Body of pancreas (tissue), 4 donors: ENCODE measurements around the gene PTK7. TPM values are rescaled to one million over a fixed set of nuclear protein-coding genes. Genes with fewer than 3 reads are reported as not detected.
"Not testable (repeated sequence)": the region's sequence is repeated elsewhere in the genome, so short reads cannot be mapped to it uniquely, and the experiment has no call there.

Experiments
- ATAC-seq: fragments of 150-250 bp; one replicate; pipeline ENCODE4 v1.9.1; 2016
- DNase-seq, 4 donors: peaks; one replicate each; pipeline ENCODE4 v3.0.0-alpha.2; 2019
- H3K27ac ChIP-seq, 4 donors: fragments of 200-600 bp; sonication (generic); 1 replicate in 3 of 4; 2 replicates in 1 of 4; pipeline versions ENCODE4 v1.5.1 to v1.6.1; 2016 to 2019; ENCODE audit warnings: mild to moderate bottlenecking in 1 of 4, mixed read lengths in 1 of 4, moderate library complexity in 1 of 4
- H3K27me3 ChIP-seq, 2 donors: fragments of 200-600 bp; sonication (generic); one replicate each; pipeline ENCODE4 v1.6.0; 2016; ENCODE audit warnings: mild to moderate bottlenecking in 1 of 2
- H3K36me3 ChIP-seq, 2 donors: fragments of 200-600 bp; sonication (generic); replicated peaks in 1 of 2; 2 replicates each; pipeline ENCODE4 v1.5.1; 2016; ENCODE audit warnings: low read depth in 2 of 2; ENCODE audit not compliant: insufficient read depth in 1 of 2
- H3K4me1 ChIP-seq: fragments of 200-600 bp; sonication (generic); one replicate; pipeline ENCODE4 v1.6.0; 2016
- H3K4me3 ChIP-seq, 2 donors: fragments of 200-600 bp; sonication (generic); 1 replicate in 1 of 2; 2 replicates in 1 of 2; pipeline ENCODE4 v1.5.1; 2016 to 2019
- H3K9me3 ChIP-seq, 3 donors: fragments of 200-600 bp; sonication (generic); 1 replicate in 2 of 3; 2 replicates in 1 of 3; pipeline ENCODE4 v1.5.1; 2016
- POLR2A ChIP-seq, 3 donors: fragments of 450-650 bp; IDR thresholded peaks; one replicate each; pipeline ENCODE4 v1.6.1; 2016; ENCODE audit warnings: antibody characterized with exemption in 3 of 3, mild to moderate bottlenecking in 2 of 3
- WGBS, 2 donors: methylation state at CpG; one replicate each; pipeline ENCODE4 v1.1.5; 2017; 5-methylcytosine and 5-hydroxymethylcytosine counted together
- intact Hi-C: fragments of 100-400 bp; cut with DNase I; formaldehyde crosslinking; loops from one replicate; pipeline ENCODE4 v1.15.1; 2023
- total RNA-seq, 2 donors: library from RNA; depleted of rRNA; stranded (reverse); fragments of >200 nt; gene quantifications; one replicate each; pipeline ENCODE4 v1.1.0, GENCODE V29; 2016
- TF ChIP-seq, protein P1 (sequence below), 7 experiments: fragments of 450-650 bp in 4 of 7; fragments of 200-600 bp in 3 of 7; sonication (generic) in 3 of 7; IDR thresholded peaks; one replicate each; pipeline ENCODE4 v1.5.1; 2016 to 2019; ENCODE audit warnings: antibody characterized with exemption in 7 of 7

PTK7 gene
- total RNA-seq, 2 donors from 2014 or later: 26.4 to 28.0 TPM

DNA sequence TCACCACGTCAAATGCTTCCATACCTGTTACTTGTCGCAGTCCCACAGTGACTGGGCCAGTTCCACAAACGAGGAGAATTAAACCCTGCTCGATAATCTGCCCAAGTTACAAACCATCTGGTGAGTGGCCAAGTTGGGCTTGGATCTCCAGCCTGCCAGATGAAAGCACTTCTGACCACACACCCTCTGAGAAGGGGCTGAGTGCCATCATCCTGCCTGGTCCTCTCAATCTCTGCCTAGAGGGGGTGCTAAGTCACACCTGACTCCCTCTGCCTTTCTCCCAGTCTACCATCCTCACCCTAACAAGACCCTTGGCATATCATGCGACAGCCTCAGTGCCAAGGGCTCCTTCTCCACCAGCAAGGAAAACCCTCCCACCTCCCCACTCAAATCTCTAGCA is 38.9 kb upstream of the PTK7 start:
- TF ChIP-seq, protein P1, sequence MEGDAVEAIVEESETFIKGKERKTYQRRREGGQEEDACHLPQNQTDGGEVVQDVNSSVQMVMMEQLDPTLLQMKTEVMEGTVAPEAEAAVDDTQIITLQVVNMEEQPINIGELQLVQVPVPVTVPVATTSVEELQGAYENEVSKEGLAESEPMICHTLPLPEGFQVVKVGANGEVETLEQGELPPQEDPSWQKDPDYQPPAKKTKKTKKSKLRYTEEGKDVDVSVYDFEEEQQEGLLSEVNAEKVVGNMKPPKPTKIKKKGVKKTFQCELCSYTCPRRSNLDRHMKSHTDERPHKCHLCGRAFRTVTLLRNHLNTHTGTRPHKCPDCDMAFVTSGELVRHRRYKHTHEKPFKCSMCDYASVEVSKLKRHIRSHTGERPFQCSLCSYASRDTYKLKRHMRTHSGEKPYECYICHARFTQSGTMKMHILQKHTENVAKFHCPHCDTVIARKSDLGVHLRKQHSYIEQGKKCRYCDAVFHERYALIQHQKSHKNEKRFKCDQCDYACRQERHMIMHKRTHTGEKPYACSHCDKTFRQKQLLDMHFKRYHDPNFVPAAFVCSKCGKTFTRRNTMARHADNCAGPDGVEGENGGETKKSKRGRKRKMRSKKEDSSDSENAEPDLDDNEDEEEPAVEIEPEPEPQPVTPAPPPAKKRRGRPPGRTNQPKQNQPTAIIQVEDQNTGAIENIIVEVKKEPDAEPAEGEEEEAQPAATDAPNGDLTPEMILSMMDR (IDR thresholded peaks at IDR 0.05): no peak
- TF ChIP-seq POLR2A (IDR thresholded peaks at IDR 0.05): no peak
- Histone ChIP-seq H3K9me3 (no peaks in the 10 kb centered on the region), H3K36me3 (peaks cover 0 to 34% of the 10 kb centered on the region in 2 donors), H3K4me3 (no peak overlapping the region), H3K4me1 (no peaks in the 10 kb centered on the region), H3K27me3 (no peaks in the 10 kb centered on the region), H3K27ac (no peak overlapping the region)
- intact Hi-C loops: no loop called here
- WGBS, 2 donors: 89 to 100% methylated on average over 1 to 5 of the region's 5 CpGs
- ATAC-seq (no peak), DNase-seq (no peak)

- H3K36me3 ChIP-seq: peaks cover 0 to 37% of the 10 kb centered on the region in 2 donors
- no peak overlapping the region for H3K27ac ChIP-seq
- 87 to 100% methylated on average over 6 to 9 of the region's 9 CpGs for WGBS, 2 donors
- H3K9me3 ChIP-seq: no peaks in the 10 kb centered on the region
- DNase-seq: no peak
- intact Hi-C loops: no loop called here
- H3K4me1 ChIP-seq: no peaks in the 10 kb centered on the region
- no peaks in the 10 kb centered on the region for H3K27me3 ChIP-seq
- TF ChIP-seq, protein P1 (IDR thresholded peaks at IDR 0.05): no peak
- TF ChIP-seq POLR2A (IDR thresholded peaks at IDR 0.05): no peak
- ATAC-seq: no peak
- H3K4me3 ChIP-seq: no peak overlapping the region
These were observed 38.4 kb upstream of the PTK7 start for GRCh38 chr6:43037706-43038105.

DNA sequence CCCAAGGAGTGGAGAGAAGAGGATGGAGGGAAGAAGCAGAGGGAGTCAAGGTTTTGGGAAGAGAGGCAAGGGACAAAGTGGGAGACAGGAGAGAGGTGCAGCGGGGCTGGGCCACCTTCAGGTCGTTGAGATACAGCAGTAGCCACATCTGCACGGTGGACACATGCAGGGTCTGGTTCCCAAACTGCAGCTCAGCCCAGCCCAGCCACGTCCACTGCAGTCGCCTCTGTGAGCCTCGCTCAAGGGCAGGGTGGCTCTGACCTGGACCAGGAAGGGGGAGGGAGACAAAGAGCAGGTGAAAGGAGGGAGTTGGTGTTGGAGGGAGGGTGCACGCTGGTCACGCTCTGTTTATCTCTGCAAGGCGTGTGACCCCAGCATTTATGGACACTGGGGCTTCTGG is 37.4 kb upstream of the PTK7 start:
- no peak overlapping the region for H3K4me3 ChIP-seq
- no peaks in the 10 kb centered on the region for H3K27me3 ChIP-seq
- WGBS, 2 donors: 76 to 79% methylated on average over 8 to 9 of the region's 9 CpGs
- ATAC-seq (no peak), DNase-seq (no peak)
- TF ChIP-seq POLR2A (IDR thresholded peaks at IDR 0.05): no peak
- H3K9me3 ChIP-seq: no peaks in the 10 kb centered on the region
- intact Hi-C loops: no loop called here
- H3K4me1 ChIP-seq: no peaks in the 10 kb centered on the region
- H3K36me3 ChIP-seq: peaks cover 0 to 44% of the 10 kb centered on the region in 2 donors
- no peak overlapping the region for H3K27ac ChIP-seq

- Histone ChIP-seq H3K4me3 (no peak overlapping the region), H3K9me3 (no peaks in the 10 kb centered on the region), H3K36me3 (peaks cover 0 to 55% of the 10 kb centered on the region in 2 donors), H3K27ac (no peak overlapping the region), H3K27me3 (no peaks in the 10 kb centered on the region), H3K4me1 (no peaks in the 10 kb centered on the region)
- DNase-seq: no peak
- intact Hi-C loops: no loop called here
- no peak for ATAC-seq
- WGBS, 2 donors: 94 to 95% methylated on average over 10 to 18 of the region's 18 CpGs
- no peak for TF ChIP-seq POLR2A (IDR thresholded peaks at IDR 0.05)
- TF ChIP-seq, protein P1 (IDR thresholded peaks at IDR 0.05): no peak
These were observed 35.4 kb upstream of the PTK7 start for GRCh38 chr6:43040542-43041257.

GRCh38 chr6:43041475-43041874 is 34.6 kb upstream of the PTK7 start:
- intact Hi-C loops: not testable (repeated sequence)

DNA sequence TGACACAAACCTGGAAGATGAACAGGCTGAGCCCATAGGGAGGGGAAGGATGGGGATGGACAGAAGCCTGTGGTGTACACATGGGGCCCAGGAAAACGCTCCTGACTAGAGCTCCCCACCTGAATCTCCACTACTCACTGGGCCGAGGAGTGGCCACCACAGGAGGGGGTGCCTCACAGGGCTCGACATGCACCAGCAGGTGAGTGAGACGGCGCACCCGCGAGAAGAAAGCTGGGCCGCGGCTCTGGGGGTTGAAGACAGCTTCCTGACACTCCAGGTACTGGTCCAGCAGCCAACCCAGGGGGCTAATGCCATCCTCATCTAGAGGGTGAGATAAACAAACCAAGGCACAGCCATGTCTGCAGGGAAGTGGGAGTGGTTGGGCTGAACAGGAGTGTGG is 32.8 kb upstream of the PTK7 start:
- Histone ChIP-seq H3K36me3 (peaks cover 10 to 43% of the 10 kb centered on the region in 2 donors), H3K9me3 (no peaks in the 10 kb centered on the region), H3K4me3 (no peak overlapping the region), H3K27ac (no peak overlapping the region), H3K4me1 (no peaks in the 10 kb centered on the region), H3K27me3 (no peaks in the 10 kb centered on the region)
- intact Hi-C loops: no loop called here
- ATAC-seq (no peak), DNase-seq (no peak)
- 83 to 100% methylated on average over 1 to 9 of the region's 9 CpGs for WGBS, 2 donors
- no peak for TF ChIP-seq POLR2A (IDR thresholded peaks at IDR 0.05)
- TF ChIP-seq, protein P1 (IDR thresholded peaks at IDR 0.05): no peak

More at GRCh38 chr6:43041475-43041874, 34.6 kb upstream of the PTK7 start:
- not testable (repeated sequence) for H3K4me3 ChIP-seq, H3K9me3 ChIP-seq, H3K27me3 ChIP-seq, DNase-seq, H3K4me1 ChIP-seq, H3K27ac ChIP-seq, ATAC-seq
- WGBS, 2 donors: 92 to 94% methylated on average over 8 of the region's 8 CpGs
- H3K36me3 ChIP-seq: peaks cover 0 to 57% of the 10 kb centered on the region in 2 donors
